HG03342 (cell line): ENCODE data around the gene ZNF423.

Experiments
- ATAC-seq: cut with Tn5 transposase; IDR thresholded peaks from one replicate; pipeline ENCODE4 v1.9.1; 2021; ENCODE audit warnings: mild to moderate bottlenecking, moderate library complexity; ENCODE audit not compliant: unreplicated experiment

Gene ZNF423

DNA sequence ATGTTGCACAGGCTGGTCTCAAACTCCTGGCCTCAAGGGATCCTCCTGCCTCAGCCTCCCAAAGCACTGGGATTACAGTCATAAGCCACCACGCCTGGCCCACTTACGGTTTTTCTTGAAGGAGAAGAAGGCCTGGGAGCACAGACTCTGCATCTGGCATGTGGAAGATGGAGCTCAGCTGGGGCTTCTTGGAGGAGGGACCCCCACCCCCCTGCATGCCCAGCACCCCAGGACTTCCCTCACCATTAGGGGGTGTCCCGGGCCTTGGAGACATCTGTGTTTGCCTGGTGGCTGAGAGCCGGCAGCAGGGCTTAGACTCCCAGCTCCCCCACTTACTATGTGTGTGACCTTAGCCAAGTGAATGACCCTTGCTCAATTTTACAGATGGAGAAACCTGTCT lies 204.7 kb downstream of the ZNF423 start:
- no peak for ATAC-seq

DNA sequence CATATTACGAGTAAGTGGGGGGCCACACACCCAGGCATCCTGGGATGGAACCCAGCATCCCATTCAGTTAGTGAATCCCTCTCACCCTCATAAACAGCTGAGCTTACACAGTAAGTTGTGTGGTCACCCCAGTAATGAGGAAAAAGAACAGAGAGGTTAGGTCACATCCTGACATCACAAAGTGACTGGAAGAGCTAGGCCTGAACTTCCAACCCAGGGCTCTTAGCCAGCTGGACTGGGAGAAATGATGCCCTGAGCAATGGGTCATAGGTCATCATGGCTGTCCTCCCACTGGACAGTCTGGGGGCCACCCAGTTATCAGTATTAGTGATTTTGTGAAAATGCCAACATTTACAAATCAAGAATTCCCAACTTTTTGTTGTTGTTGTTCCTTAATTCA lies 205.3 kb downstream of the ZNF423 start:
- no peak for ATAC-seq

DNA sequence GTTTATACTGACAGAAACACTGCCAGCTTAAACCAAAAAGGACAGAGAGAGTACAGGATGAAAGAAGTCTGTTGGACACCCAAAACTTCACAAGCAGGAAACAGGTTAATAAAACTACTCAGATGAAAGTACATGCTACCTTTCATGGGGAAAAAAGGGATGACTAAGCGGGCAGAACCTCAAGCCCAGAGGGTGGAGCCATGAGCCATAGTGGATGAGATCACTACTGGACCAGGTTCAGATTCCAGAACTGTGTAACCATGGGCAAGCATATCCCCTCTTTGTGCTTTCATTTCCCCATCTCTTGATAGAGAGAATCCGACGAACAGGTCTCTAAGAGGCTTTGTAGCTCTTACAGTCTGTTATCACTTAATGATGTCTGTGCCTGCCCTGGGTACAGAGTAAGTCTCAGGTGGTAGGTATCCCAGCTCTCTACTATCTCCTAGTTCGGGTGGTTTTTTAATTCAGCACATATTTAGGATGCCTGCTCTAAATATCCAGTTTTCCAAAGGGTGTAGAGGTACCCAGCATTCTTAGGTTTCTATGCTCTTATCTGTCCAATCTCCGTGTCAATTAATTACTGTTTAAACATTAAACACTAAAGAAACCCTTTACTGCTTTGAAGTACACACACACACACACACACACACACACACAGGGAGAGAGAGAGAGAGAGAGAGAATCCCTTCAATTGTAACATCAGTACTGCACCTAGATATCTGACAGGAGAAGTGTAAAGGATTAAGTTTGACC lies 206.7 kb downstream of the ZNF423 start:
- no peak for ATAC-seq

DNA sequence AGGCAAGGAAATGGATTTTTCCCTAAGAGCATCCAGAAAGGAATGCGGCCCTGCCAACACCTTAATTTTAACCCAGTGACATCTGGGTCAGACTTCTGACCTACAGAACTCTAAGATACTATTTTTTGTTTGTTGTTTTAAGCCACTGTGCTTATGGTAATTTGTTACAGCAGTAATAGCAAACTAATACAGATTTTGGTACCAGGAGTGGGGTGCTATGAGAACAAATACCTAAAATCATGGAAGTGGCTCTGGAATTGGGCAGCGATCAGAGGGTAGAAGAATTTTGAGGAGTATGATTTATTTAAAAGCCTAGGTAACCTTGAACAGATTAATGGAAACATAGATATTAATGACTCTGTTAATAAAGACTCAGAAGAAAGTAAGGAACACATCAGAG lies 208.2 kb downstream of the ZNF423 start:
- ATAC-seq, result no peak

DNA sequence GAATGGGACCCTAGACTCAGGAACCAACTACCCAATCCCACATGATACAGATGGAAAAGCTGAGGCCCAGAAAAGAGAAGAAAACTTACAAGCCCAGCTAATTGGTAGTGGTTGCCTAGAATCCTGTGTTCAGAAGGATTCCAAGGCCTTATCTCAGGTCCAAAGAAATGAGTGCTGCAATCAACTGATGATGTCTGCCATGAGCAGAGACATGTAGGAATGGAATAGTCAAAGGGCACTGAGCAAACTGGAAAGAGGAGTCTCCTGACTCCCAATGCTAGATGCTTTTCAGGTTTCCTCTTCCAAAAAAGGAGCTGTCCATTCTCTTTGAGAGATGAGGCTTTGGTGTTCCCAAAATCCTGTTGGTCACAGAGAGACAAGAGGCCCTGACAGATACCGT lies 210.6 kb downstream of the ZNF423 start:
- no peak for ATAC-seq

DNA sequence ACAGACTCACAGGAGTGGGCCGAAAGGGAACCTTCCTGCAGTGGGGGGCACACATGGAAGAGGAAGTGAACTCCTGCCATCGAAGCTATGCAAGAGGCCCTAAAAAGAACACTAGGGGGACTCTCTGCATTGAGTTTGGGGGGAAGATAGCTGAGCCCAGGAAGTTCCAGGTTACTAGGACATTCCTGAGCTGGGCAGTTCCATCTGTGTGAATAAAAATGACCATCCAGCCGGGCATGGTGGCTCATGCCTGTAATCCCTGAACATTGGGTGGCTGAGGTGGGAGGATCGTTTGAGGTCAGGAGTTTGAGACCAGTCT lies 211.8 kb downstream of the ZNF423 start:
- ATAC-seq, result no peak

DNA sequence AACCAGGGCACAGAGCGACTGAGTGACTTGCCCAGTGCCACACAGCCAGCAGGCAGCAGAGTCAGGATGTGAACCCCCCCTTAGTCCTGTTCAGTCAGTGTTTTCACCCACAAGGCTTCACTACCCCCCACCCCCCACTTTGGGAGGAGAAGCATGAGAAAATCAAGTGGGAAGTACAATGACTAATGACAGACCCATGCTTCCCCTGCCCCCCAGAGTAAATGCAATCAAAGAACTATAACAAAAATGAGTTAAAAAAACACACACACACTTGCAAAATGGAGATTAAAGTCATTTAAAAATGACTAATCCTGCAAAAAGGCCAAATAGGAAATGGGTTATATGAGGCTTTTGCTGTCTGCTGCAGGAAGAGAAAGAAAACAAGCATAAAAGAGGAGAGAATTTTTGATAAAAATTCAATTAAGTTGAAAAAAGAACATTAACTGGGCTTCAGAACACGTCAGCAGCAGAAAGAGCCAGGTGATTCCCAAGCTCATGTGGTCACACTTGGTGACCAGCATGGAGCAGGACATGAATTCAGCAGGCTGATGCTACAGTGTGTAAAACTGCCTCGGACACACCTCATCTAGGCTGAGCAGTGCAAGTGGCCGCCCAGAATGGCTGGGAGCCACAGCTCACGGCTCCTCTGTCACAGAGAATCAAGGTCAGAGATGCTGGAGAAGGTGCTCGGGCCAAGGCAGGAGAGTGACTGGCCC lies 212.3 kb downstream of the ZNF423 start:
- no peak for ATAC-seq

DNA sequence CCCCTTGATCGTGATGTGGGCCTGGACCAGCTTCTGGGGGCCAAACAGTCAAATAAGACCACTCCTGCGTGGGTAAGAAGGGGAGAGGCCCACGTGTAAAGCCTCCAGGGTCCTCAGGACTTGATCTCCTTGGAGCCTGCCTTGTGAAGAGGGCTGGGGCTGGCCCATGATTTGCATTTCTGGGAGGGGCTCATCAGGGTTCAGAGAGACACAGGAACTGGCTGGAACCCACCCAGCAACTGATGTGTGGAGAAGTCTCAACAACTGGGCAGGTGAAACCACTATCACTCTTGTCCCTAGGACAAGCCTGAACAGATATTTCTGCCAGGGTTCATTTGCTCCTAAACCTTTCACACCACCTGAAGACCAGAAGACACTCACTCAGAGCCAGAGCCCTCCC lies 214.7 kb downstream of the ZNF423 start:
- no peak for ATAC-seq

DNA sequence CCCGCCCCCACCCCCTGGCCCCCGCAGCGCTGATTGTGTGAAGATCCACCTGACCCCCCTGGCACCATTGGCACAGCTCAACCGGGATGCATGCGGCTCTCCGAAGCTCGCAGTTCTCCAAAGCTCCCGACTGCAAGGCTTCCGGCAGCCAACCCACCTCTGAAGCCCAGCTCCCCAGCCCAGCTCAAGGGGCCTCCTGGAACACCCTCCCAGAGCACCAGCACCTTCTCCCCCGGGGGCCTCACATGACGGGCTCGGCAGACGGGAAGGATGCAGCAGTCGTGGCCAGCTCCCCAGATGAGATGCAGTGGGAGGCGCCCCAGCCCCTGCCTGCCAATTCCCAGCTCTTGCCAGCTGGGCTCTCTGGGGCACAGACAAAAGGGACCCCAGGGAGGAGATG lies 215.3 kb downstream of the ZNF423 start:
- no peak for ATAC-seq

DNA sequence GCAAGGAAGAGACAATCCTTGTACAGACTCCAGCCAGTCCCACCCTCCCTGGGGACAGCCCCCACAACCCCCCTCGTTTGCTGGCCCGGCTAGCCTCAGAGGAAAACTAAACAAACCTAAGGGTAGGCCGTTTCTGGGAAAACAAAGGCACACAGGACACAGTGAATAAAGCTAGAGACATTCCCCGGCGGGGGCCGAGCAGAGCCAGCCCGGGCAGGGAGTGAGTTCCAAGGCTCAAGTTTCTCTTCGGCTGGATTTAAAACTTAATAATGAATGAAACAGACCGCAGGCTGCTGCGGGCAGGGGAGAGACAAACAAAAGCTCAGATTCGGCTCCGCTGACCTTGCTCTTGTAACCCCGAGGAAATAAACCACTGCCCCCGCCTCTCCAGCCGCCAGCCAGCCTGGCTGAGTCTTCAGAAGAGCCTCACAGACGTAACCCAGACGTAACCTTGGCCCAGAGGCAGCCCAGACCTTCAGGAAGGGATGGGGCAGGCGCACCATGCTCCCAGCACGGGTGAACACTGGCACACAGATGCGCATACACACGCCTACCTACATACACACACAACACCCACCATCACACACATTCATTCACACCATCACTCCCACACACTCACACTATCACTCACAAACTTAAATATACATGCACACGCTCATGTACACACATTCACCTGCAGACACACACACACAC lies 216.0 kb downstream of the ZNF423 start:
- no peak for ATAC-seq

DNA sequence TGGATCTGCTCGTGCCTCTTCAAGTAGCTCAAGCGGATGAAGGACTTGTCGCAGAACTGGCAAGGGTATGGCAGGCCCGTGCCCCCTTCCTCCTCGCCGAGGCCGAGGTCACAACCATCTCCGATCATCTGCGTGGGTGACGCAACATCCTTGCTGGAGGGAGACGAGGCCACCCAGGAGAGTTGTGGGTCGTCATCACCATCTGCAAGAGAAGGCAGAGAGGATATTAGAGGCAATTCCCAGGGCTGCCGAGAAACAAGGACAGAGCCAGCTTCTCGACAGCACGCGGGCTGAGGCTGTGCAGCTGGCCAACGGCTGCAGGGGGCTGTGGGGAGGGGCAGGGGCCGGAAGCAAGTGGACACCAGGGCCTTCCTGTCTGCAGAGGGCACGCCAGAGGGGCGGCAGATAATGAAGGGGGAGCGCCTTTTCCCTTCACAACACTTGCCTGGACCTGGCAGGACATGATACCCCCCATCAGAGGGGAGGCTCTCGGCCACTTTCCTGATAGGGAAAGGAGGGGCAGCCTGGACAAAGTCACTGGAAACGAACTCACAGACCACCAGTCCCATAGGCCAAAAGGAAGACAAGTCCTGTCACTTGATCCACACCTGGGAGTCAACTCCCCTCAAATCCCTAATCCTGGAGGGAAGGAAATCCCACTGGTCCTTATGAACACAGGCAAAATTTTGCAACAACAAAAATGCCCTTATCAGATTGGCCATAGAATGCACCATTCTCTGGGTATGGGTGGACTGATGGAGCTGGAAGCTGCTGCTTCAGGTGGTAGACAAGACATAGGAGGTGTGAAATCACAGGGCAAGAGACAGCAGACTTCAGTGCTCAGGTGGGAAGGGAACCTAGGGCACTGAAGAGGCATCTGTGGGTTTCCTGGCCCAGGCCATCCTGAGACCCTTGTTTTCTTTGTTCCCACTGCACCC lies 217.0 kb downstream of the ZNF423 start:
- no peak for ATAC-seq

DNA sequence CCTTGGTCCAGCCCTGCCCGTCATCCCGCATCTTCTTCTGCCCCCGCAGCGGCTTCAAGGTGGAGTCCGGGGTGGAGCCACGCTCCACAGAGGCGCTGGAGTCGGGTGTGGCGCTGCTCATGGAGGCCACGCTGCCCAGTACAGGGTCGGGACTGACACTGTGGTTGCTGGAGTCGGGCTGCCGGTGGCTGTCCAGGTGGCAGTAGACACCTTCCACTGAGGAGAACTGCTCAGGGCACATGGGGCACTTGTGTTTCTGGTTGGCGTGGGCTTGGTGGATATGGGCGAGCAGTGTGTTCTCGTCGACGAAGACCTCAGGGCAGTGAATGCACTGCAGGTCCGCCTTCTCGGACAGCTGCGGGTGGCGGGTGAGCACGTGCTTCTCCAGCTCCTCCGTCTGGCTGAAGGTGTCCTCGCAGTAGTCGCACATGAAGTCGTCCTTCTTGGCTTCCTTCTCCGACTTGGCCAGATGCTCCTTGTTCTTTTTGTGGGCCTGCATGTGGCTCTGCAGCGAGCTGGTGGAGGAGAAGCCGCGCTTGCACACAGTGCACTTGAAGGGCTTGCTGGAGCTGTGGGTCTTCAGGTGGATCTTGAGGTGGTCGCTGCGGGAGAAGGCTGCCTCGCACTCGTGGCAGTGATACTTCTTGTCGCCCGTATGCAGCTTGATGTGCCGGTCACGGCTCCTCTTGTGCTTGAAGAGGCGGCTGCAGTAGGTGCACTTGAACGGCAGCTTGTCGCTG lies 217.8 kb downstream of the ZNF423 start:
- ATAC-seq, result no peak

DNA sequence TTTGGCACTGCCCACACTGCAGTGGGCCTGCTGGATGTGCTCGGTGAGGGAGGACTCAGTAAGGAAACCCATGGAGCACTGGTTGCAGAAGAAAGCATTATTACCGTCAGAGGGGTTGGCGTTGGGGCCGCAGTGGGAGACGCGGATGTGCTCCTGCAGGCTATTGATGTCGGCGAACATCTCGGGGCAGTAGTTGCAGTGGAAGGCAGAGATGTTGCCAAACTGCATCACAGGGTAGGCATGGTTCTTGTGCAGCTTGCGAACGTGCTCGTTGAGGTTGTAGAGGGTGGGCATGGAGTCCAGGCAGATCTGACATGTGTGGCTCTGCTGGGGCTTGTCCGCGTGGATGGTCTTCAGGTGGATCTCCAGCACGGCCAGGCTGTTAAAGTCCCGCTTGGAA lies 218.4 kb downstream of the ZNF423 start:
- ATAC-seq, result no peak

DNA sequence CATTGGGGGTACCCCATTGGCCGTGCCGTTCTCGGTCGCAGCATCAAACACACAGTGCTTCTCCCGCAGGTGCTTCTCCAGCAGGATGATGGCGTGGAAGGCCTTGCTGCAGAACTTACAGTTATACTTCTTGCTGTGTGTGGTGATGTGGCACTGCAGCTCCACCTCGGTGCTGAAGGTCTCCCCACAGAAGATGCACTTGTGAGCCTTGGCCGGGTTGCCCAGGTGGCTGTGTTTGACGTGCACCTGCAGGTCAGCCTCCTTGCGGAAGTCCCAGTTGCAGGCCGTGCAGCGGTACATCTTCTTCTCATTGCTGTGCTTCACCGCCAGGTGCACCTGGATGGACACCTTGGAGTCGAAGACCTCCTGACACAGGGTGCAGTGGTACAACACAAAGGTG lies 219.3 kb downstream of the ZNF423 start:
- ATAC-seq, result no peak

DNA sequence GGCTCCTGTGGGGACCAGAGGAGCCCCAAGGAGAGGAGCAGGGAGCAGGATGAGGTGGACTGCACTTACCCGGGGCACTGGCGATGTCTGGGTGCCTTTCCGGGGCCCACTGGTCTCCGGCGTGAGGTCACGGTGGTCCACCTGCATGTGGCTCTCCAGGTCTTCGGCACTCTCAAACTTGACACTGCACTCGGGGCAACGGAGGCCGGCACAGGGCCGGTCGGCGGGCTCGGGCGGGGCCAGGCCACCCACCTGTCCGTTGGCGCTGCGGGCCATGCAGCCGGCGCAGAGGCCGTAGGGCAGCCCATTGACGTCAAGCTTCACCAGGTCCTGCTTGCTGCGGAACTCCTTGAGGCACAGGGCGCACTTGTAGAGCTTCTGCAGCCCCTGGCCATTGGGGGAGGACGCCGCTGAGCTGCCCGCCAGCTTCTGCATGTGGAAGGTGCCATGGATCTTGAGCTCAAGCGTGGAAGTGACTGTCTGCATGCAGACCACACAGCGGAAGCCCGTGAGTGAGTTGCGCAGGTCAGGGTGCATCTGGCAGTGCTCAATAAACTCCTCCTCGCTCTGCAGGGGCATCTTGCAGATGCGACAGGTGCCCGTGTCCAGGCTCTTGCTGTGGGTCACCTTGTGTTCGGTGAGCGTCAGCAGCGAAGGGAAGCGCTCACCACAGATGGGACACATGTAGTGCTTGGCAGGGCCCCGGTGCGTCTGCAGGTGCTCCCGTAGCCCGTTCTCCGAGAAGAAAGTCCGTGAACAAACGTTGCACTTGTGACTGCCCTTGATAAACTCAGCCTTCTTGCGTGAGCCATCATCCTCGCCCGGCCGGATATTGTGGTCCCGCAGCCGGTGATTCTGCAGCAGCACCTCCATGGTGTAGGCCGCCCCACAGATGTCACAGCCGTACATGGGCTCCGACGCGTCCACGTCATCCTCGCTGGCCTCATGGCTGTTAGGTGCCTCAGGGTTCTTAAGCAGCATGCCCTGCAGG lies 220.0 kb downstream of the ZNF423 start:
- no peak for ATAC-seq

DNA sequence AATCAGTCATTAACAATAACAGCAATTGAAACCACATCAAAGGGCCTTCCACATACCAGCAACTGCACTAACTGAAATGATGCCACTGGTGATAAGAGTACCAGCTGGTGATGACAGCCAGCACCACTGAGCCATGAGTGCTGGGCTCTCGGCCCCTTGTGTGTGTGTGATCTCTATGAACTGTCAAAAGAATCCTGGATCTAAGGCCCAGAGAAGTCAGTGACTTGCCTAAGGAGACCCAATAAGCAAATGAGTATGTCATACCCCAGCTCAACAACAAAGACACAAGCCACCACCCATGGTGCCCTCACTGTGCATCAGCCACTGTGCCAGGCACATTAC lies 220.9 kb downstream of the ZNF423 start:
- no peak for ATAC-seq

DNA sequence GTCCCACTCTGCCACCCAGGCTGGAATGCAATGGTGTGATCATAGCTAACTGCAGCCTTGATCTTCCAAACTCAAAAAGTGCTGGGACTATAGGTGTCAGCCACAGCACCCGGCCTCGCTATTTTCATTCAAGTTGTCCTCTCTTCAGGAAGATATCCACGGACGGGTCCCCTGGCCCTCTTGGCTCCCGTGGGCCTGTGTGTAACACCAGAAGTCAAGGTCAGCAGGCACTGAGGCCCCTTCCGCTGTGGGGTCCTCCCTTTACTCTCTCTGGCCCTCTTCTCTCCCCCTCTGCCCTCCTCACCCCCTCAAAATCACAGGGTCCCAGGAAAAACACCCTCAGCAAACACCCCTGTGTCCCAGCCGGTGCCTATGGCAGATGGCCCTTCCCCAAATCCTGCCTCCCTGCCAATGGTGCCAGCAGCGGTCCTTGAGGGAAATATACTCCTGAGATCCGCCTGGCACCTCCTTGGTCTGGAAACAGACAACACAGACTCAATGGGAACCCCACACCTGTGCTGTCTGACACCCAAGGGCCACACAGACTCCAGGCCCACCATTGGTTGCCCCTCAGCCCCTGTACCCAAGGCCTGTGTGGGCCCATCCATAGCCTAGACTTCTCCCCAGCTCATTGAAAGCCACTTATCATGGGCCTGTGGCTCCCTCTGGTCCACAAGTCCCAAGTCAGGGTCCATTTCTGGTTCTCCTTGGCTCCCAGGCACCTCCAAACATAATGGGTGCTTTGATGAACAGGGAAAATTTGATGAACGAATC lies 221.5 kb downstream of the ZNF423 start:
- no peak for ATAC-seq

DNA sequence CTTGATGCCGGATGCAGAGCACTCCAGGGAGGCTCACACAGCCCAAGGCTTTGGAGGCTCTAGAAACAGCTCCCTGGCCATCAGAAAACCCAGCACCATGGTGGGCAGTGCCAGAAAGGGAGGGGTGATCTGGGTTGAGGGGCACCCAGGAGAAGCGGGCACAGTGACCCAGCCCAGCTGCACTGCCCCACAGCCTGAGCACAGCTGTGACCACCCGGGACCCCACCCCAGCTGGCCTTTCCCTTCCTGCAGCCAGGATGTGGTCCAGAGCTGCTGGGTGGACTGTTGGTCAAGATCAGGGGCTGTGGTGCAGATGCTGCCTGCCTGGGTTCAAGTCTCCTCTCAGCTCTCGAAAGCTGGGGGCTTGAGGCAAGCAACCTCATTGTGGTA lies 223.1 kb downstream of the ZNF423 start:
- ATAC-seq, result no peak
